Measurements from ENCODE around the gene RABEPK. TPM values are rescaled to one million over a fixed set of nuclear protein-coding genes. Genes with fewer than 3 reads are reported as not detected.

RABEPK gene
- total RNA-seq, 1 donor from 2014 or later: 20.4 TPM

DNA sequence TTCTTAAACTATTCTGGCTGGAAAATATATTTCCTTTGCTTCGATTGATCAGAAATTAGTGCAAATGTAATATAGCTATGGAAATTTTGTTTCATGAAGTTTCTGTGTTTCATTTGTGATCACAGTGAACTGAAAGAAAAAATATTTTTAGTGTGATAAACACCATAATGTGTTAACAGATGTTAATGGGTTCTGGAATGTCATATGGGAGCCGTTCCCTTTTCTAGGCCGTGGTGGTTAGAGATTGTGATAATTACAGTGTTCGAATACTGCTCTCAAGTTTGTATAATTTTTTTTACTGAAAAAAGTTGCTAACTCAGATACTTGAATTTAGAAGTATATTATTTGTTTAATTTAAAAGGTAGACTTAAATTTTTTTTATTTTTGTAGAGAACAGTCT is 80.6 kb downstream of the RABEPK start:
- DNase-seq (ENCODE audit: low spot score in 2 of 2): no peak
- Histone ChIP-seq H3K9me3 (no peaks in the 10 kb centered on the region), H3K4me3 (no peak overlapping the region), H3K4me1 (no peaks in the 10 kb centered on the region), H3K27ac (no peak overlapping the region), H3K36me3 (peaks cover 0 to 4% of the 10 kb centered on the region in 2 donors), H3K27me3 (no peaks in the 10 kb centered on the region)
- intact Hi-C loops (cut with DNase I): no loop called here
- TF ChIP-seq, protein P1, sequence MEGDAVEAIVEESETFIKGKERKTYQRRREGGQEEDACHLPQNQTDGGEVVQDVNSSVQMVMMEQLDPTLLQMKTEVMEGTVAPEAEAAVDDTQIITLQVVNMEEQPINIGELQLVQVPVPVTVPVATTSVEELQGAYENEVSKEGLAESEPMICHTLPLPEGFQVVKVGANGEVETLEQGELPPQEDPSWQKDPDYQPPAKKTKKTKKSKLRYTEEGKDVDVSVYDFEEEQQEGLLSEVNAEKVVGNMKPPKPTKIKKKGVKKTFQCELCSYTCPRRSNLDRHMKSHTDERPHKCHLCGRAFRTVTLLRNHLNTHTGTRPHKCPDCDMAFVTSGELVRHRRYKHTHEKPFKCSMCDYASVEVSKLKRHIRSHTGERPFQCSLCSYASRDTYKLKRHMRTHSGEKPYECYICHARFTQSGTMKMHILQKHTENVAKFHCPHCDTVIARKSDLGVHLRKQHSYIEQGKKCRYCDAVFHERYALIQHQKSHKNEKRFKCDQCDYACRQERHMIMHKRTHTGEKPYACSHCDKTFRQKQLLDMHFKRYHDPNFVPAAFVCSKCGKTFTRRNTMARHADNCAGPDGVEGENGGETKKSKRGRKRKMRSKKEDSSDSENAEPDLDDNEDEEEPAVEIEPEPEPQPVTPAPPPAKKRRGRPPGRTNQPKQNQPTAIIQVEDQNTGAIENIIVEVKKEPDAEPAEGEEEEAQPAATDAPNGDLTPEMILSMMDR (IDR thresholded peaks at IDR 0.05): no peak

Other genes starting within 250 kb of the RABEPK start
- 2.4 TPM for gene SCAI, start 57.0 kb upstream of the RABEPK start, total RNA-seq
- 33.8 TPM for gene PPP6C, start 10.7 kb upstream of the RABEPK start, total RNA-seq
- 133 TPM for gene HSPA5, start 40.8 kb downstream of the RABEPK start, total RNA-seq
- gene GAPVD1, start 61.3 kb downstream of the RABEPK start, total RNA-seq: 18.9 TPM